Posterior vena cava (tissue), 2 donors: ENCODE results near the gene GFER. TPM values are rescaled to one million over a fixed set of nuclear protein-coding genes. Genes with fewer than 3 reads are reported as not detected.

ENCODE experiments used
- DNase-seq: peaks from one replicate; pipeline ENCODE4 v3.0.0-alpha.2; 2020; ENCODE audit warnings: low spot score
- intact Hi-C, 2 donors: fragments of 100-400 bp; cut with DNase I; formaldehyde crosslinking; loops; one replicate each; pipeline versions ENCODE4 v1.14.1 to v1.14.2; 2022 to 2023
- total RNA-seq, 2 donors: library from RNA; stranded (reverse); fragmentation: NEBNext Ultra II Directional; extraction: Animal tissue kit (Norgen Biotek cat#: 25700); gene quantifications; one replicate each; pipeline ENCODE4 v1.2.1, GENCODE V29; 2021
- donor health status: DM: yes; HTN: yes; CAD: no.
- donor health status: DM: yes; HTN: yes; CAD: no.

The GFER gene
- total RNA-seq, 2 donors from 2014 or later, result 15.1 to 16.2 TPM

DNA sequence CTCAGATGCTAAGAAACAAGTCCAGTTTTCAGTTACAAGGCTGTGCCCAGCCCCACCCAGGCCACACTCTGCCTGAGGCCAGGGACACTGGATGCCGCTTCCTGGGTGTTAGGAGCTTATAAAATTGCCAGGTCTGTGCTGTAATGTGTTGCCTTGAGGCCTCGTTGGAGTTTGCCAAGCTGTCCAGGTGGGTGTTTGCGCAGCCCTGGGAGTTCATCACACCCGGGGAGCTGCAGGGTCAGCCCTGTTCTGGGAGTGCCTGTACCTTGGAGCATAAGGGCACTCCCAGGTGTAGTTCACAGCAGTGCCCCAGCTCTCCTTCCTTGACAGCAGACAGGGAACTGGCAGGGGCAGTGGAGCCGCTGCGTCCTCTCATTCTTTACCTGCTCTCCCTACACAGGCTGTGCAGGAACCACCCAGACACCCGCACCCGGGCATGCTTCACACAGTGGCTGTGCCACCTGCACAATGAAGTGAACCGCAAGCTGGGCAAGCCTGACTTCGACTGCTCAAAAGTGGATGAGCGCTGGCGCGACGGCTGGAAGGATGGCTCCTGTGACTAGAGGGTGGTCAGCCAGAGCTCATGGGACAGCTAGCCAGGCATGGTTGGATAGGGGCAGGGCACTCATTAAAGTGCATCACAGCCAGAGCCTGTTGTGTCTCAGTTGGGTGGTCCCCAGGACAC lies 1.6 kb downstream of the GFER start:
- intact Hi-C loops, result no loop called here
- DNase-seq, result no peak

DNA sequence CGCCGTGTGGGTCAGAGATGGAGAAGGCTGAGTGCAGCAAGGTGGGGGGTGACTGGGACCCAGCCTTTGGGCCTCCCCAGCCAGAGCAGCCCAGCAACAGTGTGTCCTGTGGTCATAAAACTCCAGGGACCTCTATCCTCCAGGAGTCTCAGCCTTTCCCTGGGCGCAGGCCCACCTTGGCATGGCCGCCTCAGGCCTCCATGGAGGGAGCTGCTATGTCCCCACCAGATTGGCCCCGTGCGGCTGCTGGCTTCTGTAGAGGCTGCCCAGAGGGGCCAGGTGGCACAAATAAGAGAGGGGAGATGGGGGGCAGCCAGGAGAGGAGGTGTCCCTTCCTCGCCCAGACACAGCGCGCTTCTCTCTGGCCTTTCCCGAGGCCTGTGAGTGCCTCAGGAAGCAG lies 3.2 kb downstream of the GFER start:
- intact Hi-C loops, result no loop called here
- DNase-seq, result no peak

DNA sequence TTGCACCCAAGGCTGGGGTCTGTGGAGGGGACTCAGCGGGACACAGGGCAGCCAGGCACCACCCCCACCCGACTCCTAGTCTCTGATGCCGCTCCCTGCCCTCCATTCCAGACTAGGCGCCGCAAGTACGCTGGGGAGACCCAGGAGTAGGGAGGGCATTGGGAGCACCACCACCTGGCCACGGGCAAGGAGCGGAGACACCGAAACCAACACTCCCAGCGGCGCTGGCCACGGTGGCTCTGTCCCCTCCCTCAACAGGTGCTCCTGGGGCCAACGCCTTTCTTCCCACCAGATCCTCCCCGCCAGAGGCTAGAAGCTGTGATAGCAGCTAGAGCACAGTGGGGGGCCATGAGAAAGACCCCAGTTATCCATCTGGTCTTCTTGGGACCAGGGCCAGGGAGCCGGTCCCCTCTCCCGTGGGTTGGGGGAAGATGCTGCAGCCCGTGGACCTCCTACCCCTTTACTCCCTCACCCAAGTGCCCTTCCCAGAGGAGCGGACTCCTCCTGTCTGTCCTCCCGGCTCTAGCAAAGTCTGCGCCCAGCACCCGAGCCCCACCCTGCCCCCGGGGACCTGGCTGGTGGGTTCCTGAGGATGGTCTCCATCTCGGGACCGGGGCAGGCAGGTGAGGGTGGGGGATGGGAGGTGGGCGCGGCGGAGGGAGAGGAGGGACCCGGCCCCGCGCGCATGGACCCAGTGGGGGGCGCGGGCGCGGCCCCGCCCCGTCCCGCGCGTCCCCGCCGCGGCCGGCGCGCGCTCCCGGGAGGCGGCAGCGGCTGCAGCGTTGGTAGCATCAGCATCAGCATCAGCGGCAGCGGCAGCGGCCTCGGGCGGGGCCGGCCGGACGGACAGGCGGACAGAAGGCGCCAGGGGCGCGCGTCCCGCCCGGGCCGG lies 5.5 kb downstream of the GFER start, which contains the start of gene SYNGR3:
TSS of gene SYNGR3 (plus strand) at position 762 of the 892 bp plus-strand sequence. CDS start 133 bp downstream, outside the sequence.
- DNase-seq, result no peak
- intact Hi-C loops, result no loop called here

DNA sequence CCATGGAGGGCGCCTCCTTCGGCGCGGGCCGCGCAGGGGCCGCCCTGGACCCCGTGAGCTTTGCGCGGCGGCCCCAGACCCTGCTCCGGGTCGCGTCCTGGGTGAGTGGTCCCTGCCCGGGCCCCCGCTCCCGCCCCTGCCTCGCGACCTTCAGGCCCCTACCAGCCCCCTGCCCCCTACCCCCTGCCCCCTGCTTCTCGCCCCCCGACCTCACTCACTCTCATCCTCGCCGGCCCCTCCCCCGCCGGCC lies 6.0 kb downstream of the GFER start:
- intact Hi-C loops, result no loop called here
- no peak for DNase-seq

DNA sequence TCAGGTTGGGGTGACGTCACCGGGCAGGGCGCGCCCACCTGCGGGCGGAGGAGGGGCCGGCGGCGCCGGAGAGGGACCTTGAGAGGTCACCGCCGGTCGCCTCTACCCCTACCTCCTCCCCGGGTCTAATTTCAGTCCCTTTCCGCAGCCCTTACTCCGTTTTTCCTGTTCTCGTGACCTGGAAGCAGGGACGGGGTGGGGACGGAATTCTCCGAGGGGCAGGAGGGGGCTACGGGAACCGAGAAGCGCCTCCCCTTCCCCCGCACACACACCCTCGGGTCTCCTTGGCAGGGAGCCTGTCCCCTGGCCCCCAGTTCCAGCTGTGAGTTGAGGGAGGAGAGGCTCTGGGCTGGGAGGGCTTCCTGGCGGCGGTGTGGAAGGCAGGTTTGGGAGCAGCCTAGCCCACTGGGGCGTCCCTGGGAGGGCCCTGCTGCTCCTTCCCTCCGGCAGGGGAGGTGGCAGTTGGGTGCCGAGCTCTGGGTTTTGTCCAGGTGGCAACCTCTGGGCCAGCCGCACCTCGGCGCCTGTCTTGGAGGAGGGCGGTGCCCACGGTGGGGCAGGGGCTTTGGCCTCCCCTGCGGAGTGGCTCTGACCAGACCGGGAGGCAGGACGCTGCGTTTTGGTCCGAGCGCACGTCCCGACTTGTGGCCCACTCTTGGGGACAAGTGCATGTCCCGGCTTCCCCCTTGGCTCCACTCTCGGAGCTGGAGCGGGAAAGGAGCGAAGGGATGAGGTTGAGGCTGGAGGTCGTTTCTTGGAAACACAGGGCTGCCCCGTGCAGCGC lies 6.5 kb downstream of the GFER start:
- no peak for DNase-seq
- intact Hi-C loops, result no loop called here

- DNase-seq, result no peak
- intact Hi-C loops, result no loop called here
Observed at GRCh38 chr16:1991135-1991551, 7.2 kb downstream of the GFER start.

DNA sequence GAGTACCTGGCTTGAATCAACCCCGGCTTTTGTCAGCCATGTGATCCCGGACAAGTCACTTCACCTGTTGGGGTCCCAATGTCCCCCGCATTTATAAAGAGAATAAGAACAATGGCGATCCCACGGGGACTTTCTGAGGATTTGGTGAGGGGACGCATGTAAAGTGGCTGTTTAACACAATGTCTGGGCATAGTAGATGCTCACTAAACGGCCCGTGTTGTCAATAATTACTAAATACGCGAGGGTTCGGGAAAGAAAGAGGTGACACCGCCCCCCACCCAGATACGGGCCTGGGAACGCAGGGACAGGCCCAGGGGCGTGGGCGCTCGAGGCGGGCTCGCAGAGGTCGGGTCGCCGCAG lies 7.6 kb downstream of the GFER start:
- no peak for DNase-seq
- intact Hi-C loops, result no loop called here

DNA sequence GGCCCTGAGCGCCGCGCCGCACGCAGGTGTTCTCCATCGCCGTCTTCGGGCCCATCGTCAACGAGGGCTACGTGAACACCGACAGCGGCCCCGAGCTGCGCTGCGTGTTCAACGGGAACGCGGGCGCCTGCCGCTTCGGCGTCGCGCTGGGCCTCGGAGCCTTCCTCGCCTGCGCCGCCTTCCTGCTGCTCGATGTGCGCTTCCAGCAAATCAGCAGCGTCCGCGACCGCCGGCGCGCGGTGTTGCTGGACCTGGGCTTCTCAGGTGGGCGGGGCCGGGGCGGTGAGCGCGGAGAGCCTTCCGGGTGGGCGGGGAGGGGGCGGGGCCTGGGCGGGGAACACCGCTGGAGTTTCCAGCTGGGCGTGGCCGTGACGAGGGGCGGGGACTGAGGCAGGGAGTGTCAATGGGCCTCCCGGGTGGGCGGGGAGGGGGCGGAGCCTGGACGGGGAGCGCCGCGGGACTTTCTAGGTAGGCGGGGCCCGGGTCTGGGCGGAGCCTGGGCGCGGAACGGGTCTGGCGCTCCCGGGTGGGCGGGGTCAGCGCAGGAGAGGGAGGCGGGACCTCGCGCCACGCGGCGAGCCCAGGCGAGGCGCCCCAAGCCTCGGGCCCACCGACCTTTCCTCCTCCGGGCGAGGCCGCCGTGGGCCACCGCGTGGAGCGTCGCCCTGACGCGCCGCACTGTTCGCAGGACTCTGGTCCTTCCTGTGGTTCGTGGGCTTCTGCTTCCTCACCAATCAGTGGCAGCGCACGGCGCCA lies 8.1 kb downstream of the GFER start:
- intact Hi-C loops, result no loop called here

GRCh38 chr16:1992704-1993317 lies 8.8 kb downstream of the GFER start:
- intact Hi-C loops, result no loop called here
- DNase-seq, result no peak

More for the DNA sequence above, 8.1 kb downstream of the GFER start:
- peak; percentile 98 for DNase-seq

DNA sequence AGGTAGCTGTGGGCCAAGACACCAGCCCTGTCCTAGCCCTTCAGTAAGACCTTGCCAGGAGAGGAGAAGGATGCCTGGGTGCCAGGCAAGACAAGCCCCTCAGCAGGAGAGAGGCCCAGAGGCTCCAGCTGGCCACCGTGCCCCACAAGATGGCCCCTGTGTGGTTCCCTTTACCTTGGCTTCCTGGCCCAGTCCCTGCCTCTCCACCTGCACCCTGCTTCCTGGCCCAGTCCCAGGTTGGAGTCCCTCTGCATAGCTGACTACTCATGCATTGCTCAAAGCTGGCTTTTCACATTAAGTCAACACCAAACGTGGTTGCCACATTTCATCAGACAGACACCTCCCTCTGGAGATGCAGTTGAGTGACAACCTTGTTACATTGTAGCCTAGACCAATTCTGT lies 9.7 kb downstream of the GFER start:
- DNase-seq, result no peak

DNA sequence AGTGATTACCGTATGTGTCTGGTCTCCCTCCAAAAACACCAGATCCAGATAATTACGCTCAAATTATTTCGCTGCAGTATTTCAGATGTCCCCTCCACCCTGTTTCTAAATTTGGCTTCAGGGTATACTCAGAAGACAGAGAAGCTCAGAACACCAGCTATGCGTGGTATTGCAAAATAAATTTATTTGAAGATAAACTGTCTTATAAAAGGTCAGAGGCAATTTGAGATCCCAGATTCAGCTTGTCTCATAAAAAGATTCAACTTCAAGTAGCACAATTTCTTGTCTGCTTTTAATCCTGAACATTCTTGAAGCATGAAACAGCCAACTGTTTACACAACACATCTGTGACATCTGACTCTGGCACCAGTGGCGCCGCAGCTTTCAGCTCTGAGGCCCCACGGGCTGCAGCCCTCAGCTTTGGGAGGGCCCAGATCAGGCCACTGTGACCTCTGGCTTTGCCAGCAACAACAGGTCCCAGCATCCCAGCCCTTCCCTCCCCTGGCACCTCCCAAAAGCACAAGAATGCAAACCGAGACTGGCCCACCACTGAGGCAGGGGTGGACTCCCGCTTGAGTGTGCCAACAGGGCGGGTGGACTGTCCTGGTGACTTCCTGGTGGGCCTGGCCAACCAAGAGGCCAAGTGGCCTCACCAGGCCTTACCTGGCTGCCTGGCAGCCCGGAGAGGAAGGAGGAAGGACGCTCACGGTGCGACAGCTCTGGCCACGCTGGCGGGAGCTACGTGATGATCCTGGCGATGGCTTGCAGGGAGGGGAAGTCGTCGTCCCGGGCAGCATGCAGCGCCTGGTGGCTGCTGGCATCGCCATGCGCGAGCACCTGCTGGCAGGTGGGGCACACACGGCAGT lies 13.7 kb downstream of the GFER start:
- intact Hi-C loops, result no loop called here
- DNase-seq, result no peak

More for the DNA sequence above, 9.7 kb downstream of the GFER start:
- intact Hi-C loops, result no loop called here

DNA sequence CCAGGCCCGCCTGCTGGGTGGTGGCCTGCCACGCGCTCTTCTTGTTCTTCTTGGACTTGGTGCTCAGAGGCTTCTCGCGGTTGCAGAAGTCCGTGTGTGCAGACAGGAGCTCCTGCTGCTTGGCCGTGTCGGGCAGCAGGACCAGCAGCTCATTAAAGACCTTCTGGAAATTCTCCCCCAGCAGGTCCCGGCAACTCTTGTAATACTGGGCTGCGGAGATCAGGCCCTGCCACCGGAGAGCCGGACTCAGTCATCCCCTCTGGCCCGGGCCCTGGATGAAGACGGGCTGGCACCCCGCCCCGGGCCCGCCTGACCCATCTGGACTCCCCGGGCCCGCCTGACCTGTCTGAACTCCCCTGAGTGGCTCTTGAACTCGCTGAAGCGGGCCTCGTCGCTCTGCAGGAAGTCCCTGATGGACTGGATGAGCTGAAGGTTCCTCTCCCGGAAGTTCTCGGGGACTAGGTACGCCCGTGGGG lies 14.4 kb downstream of the GFER start:
- no peak for DNase-seq
- intact Hi-C loops, result no loop called here

DNA sequence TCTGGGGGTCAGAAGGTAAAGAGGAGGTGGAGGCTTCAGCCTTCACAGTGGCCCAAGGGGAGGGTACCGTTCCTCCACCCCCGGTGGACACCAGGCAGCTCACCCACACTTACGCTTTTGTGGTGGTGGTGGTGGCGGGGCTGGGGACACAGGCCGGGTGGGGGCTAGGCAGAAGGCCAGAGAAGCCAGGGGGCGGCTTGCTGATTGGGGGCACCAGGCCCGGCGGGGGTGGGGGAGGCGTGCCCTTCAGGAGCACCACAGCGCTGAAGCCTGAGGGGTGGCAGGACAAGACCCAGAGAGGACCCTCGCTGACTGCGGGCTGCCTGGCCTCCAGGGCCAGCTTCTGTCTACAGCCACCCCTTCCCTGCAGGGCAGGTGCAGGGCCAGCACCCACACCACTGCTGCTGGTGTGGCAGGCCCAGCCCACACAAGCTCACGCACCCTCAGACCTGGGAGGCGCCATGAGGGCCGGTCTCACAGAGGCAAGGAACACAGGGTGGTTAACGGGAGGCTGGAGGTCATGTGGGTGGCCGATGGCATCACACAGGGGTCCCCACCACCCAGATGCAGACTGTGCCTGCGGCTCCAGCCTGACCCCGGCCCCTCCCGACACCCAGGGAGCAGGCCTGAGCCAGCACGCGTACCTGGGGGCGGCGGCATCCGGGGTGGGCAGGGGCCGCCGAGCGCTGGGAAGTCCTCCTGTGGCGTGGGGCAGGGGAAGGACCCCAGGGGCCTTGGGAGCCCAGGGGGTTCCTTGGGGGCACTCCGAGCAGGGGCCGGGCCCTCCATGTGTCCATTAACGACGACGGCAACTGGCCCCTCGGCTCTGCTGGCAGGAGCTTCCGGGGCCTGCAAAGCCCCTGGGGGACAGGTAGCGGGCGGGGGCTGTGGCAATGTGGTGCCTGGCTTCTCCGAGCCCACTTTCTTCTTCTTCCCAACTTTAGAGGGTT lies 15.1 kb downstream of the GFER start:
- DNase-seq, result no peak
- intact Hi-C loops, result no loop called here

DNA sequence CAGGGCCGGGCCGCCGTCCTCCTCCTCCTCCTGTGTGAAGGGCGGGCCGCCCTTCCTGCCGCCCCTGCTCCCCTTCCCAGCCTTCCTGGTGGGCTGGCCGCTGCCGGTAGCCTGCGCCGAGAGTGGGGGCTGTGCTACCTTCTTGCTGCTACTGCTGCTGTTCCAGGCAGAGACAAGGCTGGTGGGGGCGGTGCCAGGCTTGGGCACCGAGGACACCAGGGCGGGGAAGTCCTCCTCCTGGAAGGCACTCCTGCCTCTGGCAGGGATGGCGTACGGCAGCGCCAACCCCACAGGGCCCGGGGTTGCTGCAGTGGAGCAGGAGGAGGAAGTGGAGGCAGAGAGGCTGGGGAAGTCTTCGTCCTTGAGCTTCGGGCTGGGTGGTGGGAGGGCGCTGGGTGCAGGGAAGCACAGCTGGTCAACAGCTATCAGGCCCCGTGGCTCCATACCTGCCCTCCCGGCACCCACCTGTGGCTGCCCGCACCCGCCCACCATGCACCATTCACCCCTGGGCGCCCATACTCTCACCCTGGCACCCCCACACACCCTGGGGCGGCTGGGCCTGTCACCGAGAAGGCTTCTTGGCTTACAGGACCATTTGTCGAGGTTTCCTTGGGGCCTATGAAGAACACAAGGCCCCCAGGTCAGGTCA lies 16.0 kb downstream of the GFER start:
- intact Hi-C loops, result no loop called here
- no peak for DNase-seq

GRCh38 chr16:2001035-2001434 lies 17.0 kb downstream of the GFER start:
- no peak for DNase-seq
- intact Hi-C loops, result no loop called here
